ENCODE data around the gene AUTS2. TPM values are rescaled to one million over a fixed set of nuclear protein-coding genes. Genes with fewer than 3 reads are reported as not detected.

The AUTS2 gene
- polyA plus RNA-seq, 10 donors, result 54.7 to 101 (median 77.6) TPM

DNA sequence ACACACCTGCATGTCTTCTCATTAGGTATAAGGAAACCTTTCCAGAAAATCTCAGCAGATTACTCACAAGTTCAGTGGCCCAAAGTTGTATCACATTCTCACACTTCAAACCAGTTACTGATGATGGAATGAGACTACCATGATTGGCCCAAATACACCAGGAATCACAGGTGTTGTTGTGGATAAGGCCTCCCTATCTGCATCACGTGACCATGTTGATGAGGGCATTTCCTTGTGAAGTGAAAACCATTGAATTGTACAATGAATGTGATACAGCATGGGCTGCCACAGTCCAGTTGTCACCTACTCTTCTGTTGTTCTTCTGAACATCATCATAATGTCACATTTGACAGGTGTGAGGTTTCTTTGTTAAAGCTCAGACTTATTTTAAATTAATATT lies 431.7 kb downstream of the AUTS2 start:
- no peak for DNase-seq

DNA sequence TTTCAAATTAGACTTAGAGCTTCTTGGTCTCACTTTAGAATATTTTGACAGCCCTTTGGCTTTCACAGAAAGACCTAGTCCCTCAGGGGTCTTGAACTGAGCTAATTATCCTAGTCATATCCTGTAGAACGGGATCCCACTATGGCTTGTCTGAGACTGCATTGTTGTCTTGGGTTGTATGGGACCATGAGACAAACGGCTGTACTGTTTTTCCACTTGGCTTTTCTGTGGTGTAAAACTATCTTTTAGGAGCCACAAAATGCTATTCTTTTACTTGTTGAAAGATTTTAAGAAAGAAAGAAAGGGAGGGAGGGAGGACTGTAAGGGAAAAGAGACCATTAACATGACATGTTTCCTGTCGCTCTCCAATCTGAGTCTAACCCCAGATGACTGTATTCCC lies 432.5 kb downstream of the AUTS2 start:
- no peak for DNase-seq

DNA sequence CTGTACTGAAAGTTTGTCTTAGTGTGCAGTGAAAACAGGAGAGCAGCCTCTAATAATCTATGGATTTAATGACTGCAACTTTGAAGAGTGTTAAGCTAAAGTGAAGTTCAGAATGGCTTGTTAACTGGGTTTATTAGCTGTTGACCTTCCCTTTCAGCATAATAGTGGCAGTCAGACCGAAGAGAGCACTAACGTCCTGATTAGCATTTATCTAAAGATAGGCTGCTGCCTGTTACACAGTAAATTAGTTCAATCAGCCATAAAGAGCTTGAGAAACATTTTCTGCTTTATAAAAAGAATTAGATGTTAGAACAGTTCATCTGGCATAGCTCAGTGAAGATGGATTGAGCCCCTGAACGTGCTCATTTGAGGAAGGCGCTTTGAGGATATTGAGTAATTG lies 433.0 kb downstream of the AUTS2 start:
- DNase-seq, result no peak

DNA sequence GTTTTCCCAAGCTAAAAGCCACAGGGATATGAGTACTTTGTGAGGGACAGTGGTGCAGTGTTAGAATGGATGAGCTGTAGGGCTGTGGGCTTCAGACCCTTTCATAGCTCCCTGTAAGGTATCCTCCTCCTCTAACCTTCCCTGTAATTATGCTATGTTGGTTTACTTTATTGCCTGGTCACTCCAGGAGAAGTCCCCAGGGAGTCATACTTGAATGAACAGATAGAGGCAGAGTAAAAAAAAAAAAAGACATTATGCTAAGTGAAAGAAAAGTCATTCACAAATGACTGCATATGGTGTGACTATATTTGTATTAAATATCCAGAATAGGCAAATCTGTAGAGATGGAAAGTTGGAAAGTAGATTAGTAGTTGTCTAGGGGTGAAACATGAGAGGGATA lies 434.4 kb downstream of the AUTS2 start:
- no peak for DNase-seq

DNA sequence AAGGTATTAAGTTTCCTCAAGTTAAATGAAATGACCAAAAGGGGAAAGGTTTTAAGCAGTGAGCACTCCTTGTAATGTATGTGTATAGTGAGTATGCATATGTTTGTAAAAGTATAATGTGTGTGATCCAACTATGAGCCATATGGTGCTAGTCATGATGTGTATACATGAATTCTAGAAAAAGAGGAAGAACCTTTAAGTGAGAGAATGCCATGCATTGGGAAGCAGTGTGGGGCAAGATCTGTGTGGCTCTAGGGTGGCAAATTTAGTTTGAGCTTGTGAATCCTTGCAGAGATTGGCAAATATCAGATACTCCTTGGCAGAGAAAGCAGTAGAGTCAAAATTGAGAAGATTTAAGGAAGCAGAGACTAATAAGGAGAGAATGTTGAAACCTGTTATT lies 435.0 kb downstream of the AUTS2 start:
- no peak for DNase-seq

DNA sequence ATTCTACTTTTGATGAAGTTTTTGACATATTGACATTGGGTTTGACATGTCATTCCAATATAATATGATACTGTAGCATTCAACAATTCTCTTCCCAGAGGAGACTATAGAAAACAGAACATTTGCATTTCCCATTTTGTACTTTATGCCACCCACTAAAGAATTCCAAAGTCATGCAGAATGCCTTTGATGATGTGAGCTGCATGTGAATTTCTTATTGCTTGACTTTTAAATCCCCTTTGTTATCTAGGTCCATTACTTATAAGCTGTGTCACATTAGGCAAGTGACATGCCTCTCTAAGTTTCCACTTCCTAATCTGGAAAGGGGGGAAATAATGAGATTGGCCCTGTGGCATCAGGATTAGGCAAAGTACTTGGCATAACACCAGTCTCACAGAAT lies 436.7 kb downstream of the AUTS2 start:
- no peak for DNase-seq

DNA sequence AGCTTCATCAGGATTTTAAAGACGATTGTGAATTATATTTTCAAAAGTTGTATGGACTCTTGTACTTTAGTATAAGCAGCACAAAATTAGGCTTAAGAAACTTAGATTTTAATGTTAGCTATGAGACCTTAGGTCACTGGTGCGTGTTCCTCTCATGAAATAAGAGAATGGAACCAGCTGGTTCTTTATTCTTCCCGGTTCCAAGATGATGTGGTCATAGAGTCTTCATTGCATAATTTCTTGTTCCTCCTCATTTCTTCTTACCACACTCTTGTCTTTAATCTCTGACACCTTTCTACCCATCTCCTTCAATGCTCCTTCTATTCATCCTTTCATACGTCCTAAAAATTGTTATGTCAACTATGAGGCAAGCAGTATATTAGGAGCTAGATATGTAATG lies 437.2 kb downstream of the AUTS2 start:
- DNase-seq, result no peak

DNA sequence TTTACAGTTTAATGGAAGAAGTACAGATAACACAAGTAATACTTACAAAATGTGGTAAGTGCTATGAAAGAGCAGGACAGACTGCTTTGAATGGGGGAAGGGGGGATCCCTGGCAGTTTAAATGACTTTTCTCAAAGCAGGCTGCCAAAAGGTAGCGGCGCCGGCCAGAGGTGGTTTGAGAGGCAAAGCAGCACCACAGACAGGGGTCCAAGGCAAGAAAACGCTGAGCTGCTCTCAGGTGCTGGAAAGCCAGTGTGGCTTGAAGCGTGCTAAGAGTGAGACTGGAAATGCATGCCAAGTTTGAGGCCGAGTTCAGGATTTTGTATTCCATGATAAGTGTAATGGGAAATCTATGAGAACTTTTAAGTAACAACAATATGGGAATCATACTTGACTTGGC lies 437.7 kb downstream of the AUTS2 start:
- no peak for DNase-seq

DNA sequence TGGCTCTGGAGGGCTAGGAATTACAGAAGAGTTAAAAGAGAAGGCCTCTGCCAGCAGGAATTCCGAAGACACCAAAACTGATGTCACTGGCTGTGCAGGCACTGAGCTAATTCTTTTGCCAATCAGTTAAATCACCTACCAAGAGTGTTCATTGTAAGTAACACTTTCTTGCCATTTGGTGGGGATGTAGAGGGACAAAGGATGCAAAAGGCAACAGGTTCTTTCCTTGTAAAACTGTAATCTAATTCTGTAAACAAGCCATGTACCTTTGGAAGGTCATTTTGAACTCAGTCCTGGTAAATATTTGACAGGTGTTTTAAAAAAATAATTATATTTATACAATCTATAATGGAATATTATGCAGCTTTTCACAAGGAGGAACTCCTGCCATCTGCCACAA lies 438.4 kb downstream of the AUTS2 start:
- no peak for DNase-seq

DNA sequence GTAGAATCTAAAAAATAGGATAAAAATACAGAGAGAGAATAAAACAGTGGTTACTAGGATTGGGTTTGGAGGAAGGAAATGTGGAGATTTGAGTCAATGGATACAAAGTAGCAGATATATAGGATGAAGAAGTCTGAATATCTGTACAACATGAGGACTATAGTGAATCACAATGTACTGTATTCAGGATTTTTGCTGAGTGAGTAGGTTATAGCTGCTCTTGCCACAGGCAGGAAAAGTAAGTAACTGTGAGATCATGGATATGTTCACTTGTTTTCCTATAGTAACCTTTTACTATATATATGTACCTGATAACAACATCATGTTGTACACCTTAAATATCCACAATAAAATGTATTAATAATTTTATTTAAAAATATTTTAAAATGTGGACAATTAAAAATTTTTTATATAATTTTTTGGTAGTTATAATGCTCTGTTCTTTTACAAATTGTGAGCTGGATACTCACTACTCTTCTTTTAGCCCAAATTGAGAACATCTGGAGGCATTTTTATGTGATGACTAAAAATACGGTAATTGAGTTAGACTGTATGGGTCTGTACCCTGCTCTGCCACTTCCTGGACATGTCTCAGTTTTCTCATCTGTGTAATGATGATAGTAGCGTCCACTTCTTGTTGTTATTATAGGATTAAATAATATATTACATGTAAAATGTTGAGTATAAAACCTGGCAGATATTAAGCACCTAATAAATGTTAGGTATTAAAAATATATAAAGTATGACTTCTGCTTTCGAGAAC lies 439.1 kb downstream of the AUTS2 start:
- peak in 1 of 3 donors; percentile 40 for DNase-seq

DNA sequence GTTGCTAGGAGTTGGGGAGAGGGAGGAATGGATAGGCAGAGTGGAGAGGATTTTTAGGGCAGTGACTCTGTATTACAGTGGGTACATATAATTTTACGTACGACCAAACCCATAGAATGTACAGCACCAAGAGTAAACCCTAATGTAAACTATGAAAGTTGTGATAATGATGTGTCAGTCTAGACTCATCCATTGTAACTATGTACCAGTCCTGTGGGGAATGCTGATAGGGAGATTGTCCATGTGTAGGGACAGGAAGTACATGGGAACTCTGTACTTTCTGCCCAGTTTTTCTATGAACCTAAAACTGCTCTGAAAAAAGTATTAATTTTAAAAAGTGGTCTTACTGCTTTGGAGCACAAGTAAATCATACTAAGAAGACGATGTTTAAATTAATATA lies 441.8 kb downstream of the AUTS2 start:
- no peak for DNase-seq

DNA sequence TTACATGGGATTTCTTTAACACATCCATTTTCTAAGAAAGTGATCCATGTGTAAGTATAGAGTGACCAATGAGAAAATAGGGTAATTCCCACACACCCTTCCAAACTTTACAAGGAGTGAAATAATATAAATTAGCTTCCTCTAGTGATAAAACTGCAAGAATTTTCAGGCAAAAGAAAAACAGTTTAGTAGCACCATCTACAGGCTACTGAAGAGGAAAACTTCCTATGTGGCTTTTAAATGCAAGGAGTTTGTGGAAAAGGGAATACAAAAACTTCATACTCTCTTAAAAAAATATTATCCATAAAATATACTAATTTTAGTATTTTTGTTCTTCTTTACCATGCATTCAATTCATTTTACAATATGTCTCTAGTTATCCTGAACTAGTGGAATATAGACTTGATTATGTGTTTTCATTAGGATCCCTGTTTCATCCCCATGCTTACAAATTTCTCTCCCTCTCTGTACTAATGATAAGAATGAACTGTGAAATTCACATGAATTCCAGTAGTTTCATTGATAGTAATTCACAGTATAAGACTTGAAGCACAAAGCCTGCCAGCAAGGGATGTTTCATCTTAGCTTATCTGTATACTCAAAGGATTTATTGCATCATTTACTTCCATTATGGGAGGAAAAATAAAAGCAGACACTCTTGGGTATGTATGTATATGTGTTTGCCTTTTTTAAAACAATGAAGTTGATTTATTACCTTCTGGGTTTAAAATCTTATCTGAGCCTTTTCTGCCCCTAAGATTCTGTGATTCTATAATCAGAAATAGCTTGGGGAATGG lies 442.9 kb downstream of the AUTS2 start:
- peak in 1 of 3 donors; percentile 51 for DNase-seq

DNA sequence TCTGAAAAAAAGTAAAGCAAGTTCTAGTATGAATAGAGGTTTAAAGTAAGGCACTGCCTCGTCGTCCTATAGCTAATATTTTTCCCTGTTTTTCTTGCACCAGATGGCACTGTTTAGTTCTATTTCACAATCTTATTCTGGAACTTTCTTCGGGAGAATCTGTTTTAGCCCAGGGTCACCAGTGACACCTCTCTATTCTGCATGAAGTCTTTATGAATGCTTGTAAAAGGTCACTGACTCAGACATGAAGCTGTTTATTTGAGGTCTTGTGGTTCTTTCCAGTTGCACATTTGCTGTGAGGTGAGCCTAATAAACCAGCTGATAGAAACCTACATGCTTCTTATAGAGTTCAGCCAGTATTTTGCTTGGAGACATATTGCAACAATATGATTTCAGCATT lies 444.3 kb downstream of the AUTS2 start:
- peak; percentile 42 to 68 (median 47) for DNase-seq

DNA sequence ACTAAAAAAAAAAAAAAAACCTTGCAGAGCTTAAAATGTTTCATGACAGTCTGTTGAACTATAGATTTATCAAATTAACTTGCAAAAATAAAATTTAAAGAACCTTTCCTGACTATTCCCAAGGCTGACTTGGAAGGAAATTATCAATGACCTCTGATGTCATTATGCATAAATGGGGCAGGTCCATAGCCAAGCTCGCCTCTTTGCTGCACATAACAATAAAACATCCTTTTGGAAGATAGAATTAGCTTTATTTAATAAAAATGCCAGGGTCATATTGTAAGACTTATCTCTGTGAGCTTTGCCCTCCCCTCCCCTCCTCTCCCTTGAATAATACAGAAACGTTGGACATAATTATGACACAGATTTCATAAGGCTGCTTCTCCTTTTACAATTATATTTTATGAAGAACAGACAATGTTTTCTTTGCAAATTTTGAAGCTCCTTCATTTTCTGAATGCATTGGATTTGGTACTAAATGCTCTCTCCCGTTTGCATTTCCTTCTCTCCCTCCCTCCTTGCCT lies 444.8 kb downstream of the AUTS2 start:
- DNase-seq, result no peak

DNA sequence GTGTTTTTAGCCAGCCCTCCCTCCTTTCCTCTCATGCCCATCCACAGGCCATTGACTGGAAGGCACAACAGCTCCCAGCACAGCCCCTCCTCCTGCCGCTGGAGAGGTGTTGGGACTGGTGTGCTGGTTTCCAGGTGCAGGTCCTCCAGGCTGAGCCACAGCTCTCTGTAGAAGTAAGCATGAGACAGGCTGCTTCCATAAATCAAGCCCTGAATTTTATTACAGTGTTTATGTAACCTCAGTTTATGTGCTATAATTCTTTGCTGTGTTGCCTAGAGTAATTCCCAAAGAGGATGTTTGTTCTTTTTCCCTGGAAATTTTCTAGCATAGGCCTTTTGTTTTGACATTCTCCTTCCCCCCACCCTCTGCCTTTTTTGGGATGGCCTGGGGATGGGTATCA lies 445.8 kb downstream of the AUTS2 start:
- DNase-seq, result no peak

DNA sequence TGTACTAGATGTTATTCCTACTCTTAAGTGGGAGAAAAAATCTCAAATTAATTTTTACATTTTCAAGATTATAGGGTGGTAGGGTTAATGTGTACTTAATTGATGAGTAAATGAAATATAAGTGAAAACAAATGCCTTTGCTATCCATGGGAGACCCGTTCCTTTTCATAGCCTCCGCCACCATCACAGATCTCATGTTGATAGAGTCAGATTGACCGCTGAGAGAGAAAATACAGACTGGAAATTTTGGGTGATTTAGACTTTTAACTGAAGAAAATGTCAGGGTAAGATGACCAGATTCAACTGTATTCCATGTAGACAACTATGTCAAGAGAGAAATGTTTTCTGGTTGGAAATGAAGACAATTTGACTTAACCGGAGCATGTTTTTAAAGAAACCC lies 446.2 kb downstream of the AUTS2 start:
- DNase-seq, result no peak

DNA sequence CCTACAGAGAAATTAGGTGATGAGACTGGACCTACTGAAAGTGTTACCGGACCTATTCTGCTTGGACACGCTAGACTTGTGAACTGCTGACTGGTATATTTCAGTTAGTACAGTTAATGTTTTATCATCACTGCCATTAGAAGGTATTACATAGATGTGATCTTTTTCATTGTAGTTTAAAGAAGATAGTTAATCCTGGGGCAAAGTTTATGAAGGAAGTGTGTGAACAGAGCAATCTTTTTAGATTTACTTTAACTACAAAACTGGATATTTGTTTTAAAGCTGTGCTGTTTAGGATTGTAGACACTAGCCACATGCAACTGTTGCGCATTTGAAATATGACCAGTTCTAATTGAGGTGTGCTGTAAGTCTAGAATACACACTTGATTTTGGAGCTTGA lies 446.7 kb downstream of the AUTS2 start:
- DNase-seq, result no peak

DNA sequence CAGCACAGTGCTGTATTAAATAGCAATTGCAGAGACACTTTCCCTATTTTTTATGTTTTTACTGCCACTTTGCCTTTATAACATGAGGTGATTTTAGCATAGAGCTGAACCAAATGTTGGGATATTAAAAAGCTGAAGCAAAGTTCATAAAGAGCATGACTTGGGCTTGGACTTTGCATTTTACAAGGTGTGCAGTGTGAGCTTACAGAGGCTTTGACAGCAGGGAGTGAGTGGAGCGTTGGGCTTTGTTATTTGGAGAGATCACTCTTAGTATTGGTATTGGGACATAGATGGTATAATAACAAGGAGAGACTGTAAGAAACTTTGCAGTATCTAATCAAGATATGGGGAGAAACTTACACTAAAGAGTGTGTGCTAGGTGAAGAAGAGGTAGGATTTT lies 449.1 kb downstream of the AUTS2 start:
- DNase-seq, result no peak

DNA sequence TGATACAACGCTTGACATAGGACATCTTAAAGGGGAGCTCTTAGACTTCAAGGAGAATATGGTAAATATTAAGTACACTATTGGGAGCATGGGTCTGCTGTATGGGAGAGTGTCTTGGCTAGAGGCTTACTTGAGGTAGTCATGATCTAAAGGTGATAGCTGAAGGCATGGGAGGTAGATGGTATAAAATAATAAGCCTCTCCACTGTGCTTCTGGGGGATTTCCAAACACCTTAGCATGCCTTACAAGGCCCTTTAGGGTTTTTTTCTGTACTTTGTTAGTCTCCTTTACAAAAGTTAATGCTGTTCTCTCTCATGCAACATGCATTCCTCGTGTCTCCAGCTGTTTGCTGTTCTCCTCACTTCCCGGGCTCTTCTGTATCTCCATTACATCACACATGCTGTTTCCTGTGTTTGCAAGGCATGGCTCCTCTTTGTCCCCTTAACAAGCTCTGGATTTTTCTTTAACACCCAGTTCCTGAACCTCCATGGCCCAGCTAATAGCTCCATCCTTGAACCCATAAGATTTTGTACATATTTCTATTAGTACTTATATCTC lies 449.7 kb downstream of the AUTS2 start:
- DNase-seq, result no peak

DNA sequence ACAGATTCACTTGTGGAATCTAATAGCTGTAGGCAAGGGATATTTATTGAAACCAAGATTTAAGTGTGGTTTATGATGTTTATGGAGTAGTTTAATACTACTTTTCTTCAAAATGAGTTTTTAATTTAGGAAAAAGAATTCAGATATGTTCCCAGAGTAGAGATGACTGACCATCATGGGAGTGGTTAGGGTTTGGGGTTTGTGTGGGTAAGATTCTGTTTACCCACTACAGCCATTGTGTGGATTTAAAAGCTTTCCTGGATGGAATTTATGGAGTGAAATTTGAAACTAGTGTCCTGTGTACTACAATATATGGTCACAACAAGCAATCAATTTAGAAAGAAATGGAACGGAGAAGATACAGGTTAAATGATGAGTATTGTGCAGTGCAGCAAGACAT lies 453.5 kb downstream of the AUTS2 start:
- no peak for DNase-seq

DNA sequence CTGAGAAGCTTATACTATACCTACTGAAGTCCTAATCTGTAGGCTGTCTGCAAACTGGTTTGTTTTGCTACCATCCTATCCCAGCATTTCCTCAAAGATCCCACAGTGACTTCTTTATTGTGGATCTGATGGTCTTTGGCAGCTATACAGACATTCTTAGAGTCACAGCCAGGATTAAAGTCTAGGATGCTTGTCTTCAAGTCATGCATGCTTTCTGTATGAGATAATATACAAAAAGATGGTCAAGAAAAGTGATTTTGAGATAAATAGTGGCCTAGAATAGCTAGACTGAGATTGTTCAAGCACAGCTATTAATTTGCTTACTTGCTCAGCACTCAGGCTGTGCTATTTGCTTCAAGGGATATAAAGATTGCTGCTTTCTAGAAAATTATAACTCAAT lies 454.4 kb downstream of the AUTS2 start:
- peak in 1 of 3 donors; percentile 75 for DNase-seq

DNA sequence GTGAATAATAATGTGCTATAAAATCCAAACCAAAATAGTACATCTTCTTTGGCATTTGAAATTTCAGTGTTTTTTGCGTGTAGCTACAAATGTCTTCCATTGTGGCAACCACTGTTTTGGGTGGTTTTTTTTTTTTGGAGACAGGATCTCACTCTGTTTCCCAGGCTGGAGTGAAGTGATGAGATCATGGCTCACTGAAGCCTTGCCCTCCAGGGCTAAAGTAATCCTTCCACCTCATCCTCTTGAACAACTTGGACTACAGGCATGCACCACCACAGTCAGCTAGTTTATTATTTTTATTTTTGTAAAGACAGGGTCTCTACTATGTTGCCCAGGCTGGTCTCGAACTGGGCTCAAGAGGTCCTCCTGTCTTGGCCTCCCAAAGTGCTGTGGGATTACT lies 455.1 kb downstream of the AUTS2 start:
- DNase-seq, result no peak

DNA sequence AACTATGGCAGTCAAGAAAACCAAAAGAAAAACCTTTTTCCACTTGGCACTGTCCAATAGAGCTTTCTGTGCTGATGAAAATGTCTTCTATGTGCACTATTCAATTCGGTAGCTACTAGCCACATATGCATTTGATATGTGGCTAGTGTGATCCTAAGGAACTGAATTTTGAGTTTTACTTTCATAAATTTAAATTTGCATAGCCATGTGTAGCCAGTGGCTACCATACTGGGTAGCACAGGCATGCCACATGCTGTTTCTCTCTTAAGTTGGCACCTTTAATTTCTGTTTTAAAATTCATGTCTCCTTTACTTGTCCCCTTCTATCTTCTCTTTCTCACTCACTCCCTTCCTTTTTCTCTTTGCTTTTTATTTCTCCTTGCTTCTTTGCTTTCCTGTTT lies 455.7 kb downstream of the AUTS2 start:
- DNase-seq, result no peak
